ENCODE measurements around the gene FGFBP3. TPM values are rescaled to one million over a fixed set of nuclear protein-coding genes. Genes with fewer than 3 reads are reported as not detected.

Gene FGFBP3
- total RNA-seq, 1 donor from 2014 or later: 6.6 TPM

- Histone ChIP-seq H3K27me3 (no peaks in the 10 kb centered on the region), H3K9me3 (no peaks in the 10 kb centered on the region), H3K27ac (no peak overlapping the region), H3K4me1 (no peaks in the 10 kb centered on the region), H3K4me3 (no peak overlapping the region), H3K36me3 (peaks cover 21 to 37% of the 10 kb centered on the region in 2 donors)
- no peak for DNase-seq (ENCODE audit: low spot score in 2 of 2)
- TF ChIP-seq CTCF (IDR thresholded peaks at IDR 0.05): no peak
- intact Hi-C loops (cut with DNase I): no loop called here
These were observed 32.1 kb upstream of the FGFBP3 start for GRCh38 chr10:91941426-91941825.

GRCh38 chr10:91939653-91940052 lies 30.4 kb upstream of the FGFBP3 start:
- no peaks in the 10 kb centered on the region for H3K9me3 ChIP-seq
- H3K4me1 ChIP-seq: no peaks in the 10 kb centered on the region
- no peak overlapping the region for H3K4me3 ChIP-seq
- H3K36me3 ChIP-seq: peaks cover 24 to 48% of the 10 kb centered on the region in 2 donors
- H3K27ac ChIP-seq: no peak overlapping the region
- intact Hi-C loops (cut with DNase I): no loop called here
- no peaks in the 10 kb centered on the region for H3K27me3 ChIP-seq
- no peak for TF ChIP-seq CTCF (IDR thresholded peaks at IDR 0.05)
- DNase-seq (ENCODE audit: low spot score in 2 of 2): no peak

DNA sequence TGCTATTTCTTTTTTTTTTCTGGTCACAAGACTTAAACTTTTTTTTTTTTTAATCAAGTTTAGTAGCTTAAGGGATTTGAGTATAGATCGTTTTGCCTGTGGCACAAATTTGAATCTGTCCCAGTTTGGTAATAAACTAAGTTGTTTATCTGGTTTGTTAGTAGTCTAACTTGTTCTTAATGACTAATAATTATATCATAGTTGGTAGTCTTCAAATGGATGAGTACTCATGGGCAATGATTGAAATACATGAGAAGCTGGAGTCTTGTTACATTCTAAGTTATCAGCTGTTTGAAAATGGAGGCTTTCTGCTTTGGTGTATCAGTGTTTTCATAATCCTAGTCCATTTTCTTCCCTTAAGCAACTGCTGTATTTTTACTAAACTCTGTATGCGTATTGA lies 26.6 kb upstream of the FGFBP3 start:
- TF ChIP-seq CTCF (IDR thresholded peaks at IDR 0.05): no peak
- Histone ChIP-seq H3K9me3 (no peaks in the 10 kb centered on the region), H3K27me3 (no peaks in the 10 kb centered on the region), H3K4me1 (peaks cover 0 to 3% of the 10 kb centered on the region in 2 donors), H3K4me3 (no peak overlapping the region), H3K36me3 (peaks cover 12 to 39% of the 10 kb centered on the region in 2 donors), H3K27ac (no peak overlapping the region)
- no peak for DNase-seq (ENCODE audit: low spot score in 2 of 2)
- intact Hi-C loops (cut with DNase I): no loop called here

DNA sequence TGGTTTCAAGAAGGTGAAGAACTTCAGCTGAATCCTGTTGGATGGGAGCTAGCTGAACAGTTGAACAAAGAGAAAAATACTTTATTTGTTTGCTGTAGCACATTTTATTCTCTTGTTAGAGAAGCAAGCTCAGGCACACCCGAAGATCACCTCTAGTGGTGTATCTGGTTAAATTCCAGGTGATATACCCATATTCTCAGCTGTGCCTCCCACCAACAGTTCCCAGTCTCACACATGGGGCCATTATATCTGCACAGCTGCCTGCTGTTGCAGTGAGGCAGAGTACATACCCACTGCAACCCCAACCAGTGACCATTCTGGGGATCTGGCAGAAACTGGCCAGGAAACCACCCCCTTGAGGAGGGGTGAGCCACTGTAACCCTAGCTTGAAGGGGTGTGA lies 23.5 kb upstream of the FGFBP3 start:
- Histone ChIP-seq H3K4me1 (peaks cover 0 to 6% of the 10 kb centered on the region in 2 donors), H3K9me3 (no peaks in the 10 kb centered on the region), H3K27me3 (no peaks in the 10 kb centered on the region), H3K4me3 (no peak overlapping the region), H3K36me3 (peaks cover 12 to 35% of the 10 kb centered on the region in 2 donors), H3K27ac (no peak overlapping the region)
- TF ChIP-seq CTCF (IDR thresholded peaks at IDR 0.05): no peak
- intact Hi-C loops (cut with DNase I): no loop called here
- no peak for DNase-seq (ENCODE audit: low spot score in 2 of 2)

- Histone ChIP-seq H3K9me3 (no peaks in the 10 kb centered on the region), H3K4me1 (peaks cover 0 to 6% of the 10 kb centered on the region in 2 donors), H3K4me3 (no peak overlapping the region), H3K27me3 (no peaks in the 10 kb centered on the region), H3K27ac (no peak overlapping the region), H3K36me3 (peaks cover 5 to 24% of the 10 kb centered on the region in 2 donors)
- no peak for DNase-seq (ENCODE audit: low spot score in 2 of 2)
- intact Hi-C loops (cut with DNase I): no loop called here
- TF ChIP-seq CTCF (IDR thresholded peaks at IDR 0.05): no peak
These were observed 22.4 kb upstream of the FGFBP3 start for GRCh38 chr10:91931526-91932190.
